Measurements from ENCODE around the gene SLC25A45.

The SLC25A45 gene

DNA sequence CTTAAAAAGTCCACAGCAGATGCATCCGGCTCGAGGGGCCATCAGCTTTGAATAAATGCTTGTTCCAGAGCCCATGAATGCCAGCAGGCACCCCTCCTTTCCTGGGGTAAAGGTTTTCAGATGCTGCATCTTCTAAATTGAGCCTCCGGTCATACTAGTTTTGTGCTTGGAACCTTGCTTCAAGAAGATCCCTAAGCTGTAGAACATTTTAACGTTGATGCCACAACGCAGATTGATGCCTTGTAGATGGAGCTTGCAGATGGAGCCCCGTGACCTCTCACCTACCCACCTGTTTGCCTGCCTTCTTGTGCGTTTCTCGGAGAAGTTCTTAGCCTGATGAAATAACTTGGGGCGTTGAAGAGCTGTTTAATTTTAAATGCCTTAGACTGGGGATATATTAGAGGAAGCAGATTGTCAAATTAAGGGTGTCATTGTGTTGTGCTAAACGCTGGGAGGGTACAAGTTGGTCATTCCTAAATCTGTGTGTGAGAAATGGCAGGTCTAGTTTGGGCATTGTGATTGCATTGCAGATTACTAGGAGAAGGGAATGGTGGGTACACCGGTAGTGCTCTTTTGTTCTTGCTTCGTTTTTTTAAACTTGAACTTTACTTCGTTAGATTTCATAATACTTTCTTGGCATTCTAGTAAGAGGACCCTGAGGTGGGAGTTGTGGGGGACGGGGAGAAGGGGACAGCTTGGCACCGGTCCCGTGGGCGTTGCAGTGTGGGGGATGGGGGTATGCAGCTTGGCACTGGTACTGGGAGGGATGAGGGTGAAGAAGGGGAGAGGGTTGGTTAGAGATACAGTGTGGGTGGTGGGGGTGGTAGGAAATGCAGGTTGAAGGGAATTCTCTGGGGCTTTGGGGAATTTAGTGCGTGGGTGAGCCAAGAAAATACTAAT is 42.0 kb upstream of the SLC25A45 start:
- DNase-seq (ENCODE audit: low read depth), result peak; percentile 44
- H3K4me3 ChIP-seq (ENCODE audit: low read length), result peak overlapping the region; percentile 97
- TF ChIP-seq CTCF (IDR thresholded peaks at IDR 0.05; ENCODE audit: insufficient read depth, low read depth, low read length, missing control alignments), result no peak

DNA sequence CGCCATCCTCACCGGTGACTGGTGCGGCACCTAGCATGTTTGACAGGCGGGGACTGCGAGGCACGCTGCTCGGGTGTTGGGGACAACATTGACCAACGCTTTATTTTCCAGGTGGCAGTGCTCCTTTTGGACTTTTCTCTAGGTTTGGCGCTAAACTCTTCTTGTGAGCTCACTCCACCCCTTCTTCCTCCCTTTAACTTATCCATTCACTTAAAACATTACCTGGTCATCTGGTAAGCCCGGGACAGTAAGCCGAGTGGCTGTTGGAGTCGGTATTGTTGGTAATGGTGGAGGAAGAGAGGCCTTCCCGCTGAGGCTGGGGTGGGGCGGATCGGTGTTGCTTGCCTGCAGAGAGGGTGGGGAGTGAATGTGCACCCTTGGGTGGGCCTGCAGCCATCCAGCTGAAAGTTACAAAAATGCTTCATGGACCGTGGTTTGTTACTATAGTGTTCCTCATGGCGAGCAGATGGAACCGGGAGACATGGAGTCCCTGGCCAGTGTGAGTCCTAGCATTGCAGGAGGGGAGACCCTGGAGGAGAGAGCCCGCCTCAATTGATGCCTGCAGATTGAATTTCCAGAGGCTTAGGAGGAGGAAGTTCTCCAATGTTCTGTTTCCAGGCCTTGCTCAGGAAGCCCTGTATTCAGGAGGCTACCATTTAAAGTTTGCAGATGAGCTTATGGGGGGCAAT is 41.2 kb upstream of the SLC25A45 start:
- TF ChIP-seq CTCF (IDR thresholded peaks at IDR 0.05; ENCODE audit: insufficient read depth, low read depth, low read length, missing control alignments), result no peak
- H3K4me3 ChIP-seq (ENCODE audit: low read length), result peak overlapping the region; percentile 97
- DNase-seq (ENCODE audit: low read depth), result peak; percentile 16

GRCh38 chr11:65422633-65423515 is 40.4 kb upstream of the SLC25A45 start, which contains the start of gene NEAT1:
TSS of gene NEAT1 (plus strand) at chr11:65422798.
- peak; percentile 84 for DNase-seq (ENCODE audit: low read depth)
- H3K4me3 ChIP-seq (ENCODE audit: low read length), result peak within 1 kb of the TSS; percentile 97
- no peak for TF ChIP-seq CTCF (IDR thresholded peaks at IDR 0.05; ENCODE audit: insufficient read depth, low read depth, low read length, missing control alignments)

GRCh38 chr11:65421794-65422632 is 39.6 kb upstream of the SLC25A45 start:
- no peak for TF ChIP-seq CTCF (IDR thresholded peaks at IDR 0.05; ENCODE audit: insufficient read depth, low read depth, low read length, missing control alignments)
- DNase-seq (ENCODE audit: low read depth), result peak; percentile 97
- peak overlapping the region; percentile 97 for H3K4me3 ChIP-seq (ENCODE audit: low read length)

DNA sequence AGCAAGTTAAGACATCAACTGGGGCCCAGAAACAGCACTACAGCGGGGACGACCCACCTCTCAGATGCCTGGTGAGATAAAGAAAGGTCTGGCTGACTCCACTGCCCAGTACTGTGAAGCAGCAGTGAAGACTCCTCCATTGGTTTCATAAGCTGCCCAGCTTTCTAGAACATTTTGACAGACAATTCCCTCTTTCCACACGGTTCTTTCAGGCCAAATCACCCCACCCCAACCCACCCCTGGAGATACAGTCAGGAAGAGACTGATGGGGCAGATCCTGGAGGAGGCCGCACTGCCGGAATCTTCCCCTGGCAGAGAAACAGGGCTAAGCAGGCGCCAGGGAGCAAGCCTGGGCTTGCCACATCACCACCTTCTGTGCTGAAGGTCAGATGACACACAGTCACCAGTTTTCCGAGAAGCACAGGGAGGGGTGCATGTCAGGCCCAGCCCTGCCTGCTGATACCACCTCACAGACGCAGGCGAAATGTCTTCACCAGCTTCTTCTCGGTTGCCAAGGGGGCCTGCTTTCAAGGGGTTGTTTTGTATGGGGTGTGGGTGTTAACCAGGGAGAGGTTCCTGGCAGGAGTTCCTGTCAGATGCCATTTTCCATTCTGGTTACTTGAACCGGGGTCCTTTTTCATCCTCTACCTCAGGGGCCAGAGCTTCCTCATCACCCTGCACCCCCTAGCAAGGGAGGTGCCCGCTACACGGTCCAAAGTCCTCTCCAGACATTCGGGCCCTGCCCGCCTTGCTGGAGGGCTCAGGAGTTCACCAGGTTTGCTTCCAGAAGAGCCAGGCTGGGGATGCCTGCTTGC is 38.7 kb upstream of the SLC25A45 start:
- TF ChIP-seq CTCF (IDR thresholded peaks at IDR 0.05; ENCODE audit: insufficient read depth, low read depth, low read length, missing control alignments), result no peak
- H3K4me3 ChIP-seq (ENCODE audit: low read length), result peak overlapping the region; percentile 61
- peak; percentile 100 for DNase-seq (ENCODE audit: low read depth)

All from epithelial cell of esophagus (primary cell).